ENCODE results near the gene SLC16A9.
"Not testable (repeated sequence)": the region's sequence is repeated elsewhere in the genome, so short reads cannot be mapped to it uniquely, and the experiment has no call there.

SLC16A9 gene

GRCh38 chr10:59672150-59672875 lies 37.3 kb downstream of the SLC16A9 start:
- DNase-seq = no peak

GRCh38 chr10:59670269-59670668 lies 39.4 kb downstream of the SLC16A9 start:
- no peak for DNase-seq

- no peak for DNase-seq
Observed at GRCh38 chr10:59668096-59668495, 41.6 kb downstream of the SLC16A9 start.

GRCh38 chr10:59666310-59666709 lies 43.3 kb downstream of the SLC16A9 start:
- DNase-seq = no peak

- DNase-seq = not testable (repeated sequence)
Observed at GRCh38 chr10:59663213-59663612, 46.4 kb downstream of the SLC16A9 start.

- DNase-seq = no peak
Observed at GRCh38 chr10:59657724-59658123, 51.9 kb downstream of the SLC16A9 start.

GRCh38 chr10:59655309-59655708 lies 54.3 kb downstream of the SLC16A9 start:
- DNase-seq = no peak

GRCh38 chr10:59654007-59654406 lies 55.6 kb downstream of the SLC16A9 start:
- no peak for DNase-seq

- DNase-seq = no peak
Observed at GRCh38 chr10:59651902-59652301, 57.7 kb downstream of the SLC16A9 start.

- no peak for DNase-seq
Observed at GRCh38 chr10:59649606-59650346, 59.9 kb downstream of the SLC16A9 start.

- no peak for DNase-seq
Observed at GRCh38 chr10:59648711-59649201, 60.9 kb downstream of the SLC16A9 start.

- DNase-seq = no peak
Observed at GRCh38 chr10:59644841-59645240, 64.8 kb downstream of the SLC16A9 start.

- not testable (repeated sequence) for DNase-seq
Observed at GRCh38 chr10:59641688-59642087, 68.0 kb downstream of the SLC16A9 start.

- DNase-seq = no peak
Observed at GRCh38 chr10:59635502-59636290, 74.0 kb downstream of the SLC16A9 start.

- DNase-seq = no peak
Observed at GRCh38 chr10:59634102-59634501, 75.5 kb downstream of the SLC16A9 start.

GRCh38 chr10:59633063-59633462 lies 76.6 kb downstream of the SLC16A9 start:
- no peak for DNase-seq

- no peak for DNase-seq
Observed at GRCh38 chr10:59631882-59632807, 77.5 kb downstream of the SLC16A9 start.

GRCh38 chr10:59631237-59631636 lies 78.4 kb downstream of the SLC16A9 start:
- DNase-seq = no peak

- DNase-seq = no peak
Observed at GRCh38 chr10:59628965-59629364, 80.7 kb downstream of the SLC16A9 start.

- no peak for DNase-seq
Observed at GRCh38 chr10:59628456-59628855, 81.2 kb downstream of the SLC16A9 start.

GRCh38 chr10:59627366-59628018 lies 82.2 kb downstream of the SLC16A9 start:
- no peak for DNase-seq

- no peak for DNase-seq
Observed at GRCh38 chr10:59626523-59626869, 83.2 kb downstream of the SLC16A9 start.
